Measurements from ENCODE around the gene LRCOL1.

LRCOL1 gene

GRCh38 chr12:132610051-132610759 lies at the start of gene LRCOL1:
TSS of gene LRCOL1 (minus strand) at chr12:132610582. CDS start at chr12:132606251, 4,331 bp downstream.
- DNase-seq (ENCODE audit: extremely low read depth in 1 of 2, low read depth in 1 of 2), result no peak

GRCh38 chr12:132660052-132660451 lies 49.7 kb upstream of the LRCOL1 start:
- DNase-seq (ENCODE audit: extremely low read depth in 1 of 2, low read depth in 1 of 2), result no peak

- no peak for DNase-seq (ENCODE audit: extremely low read depth in 1 of 2, low read depth in 1 of 2)
Measured at GRCh38 chr12:132659146-132659545, 48.8 kb upstream of the LRCOL1 start.

- no peak for DNase-seq (ENCODE audit: extremely low read depth in 1 of 2, low read depth in 1 of 2)
Measured at GRCh38 chr12:132658149-132658894, 47.9 kb upstream of the LRCOL1 start.

GRCh38 chr12:132657004-132657727 lies 46.8 kb upstream of the LRCOL1 start:
- no peak for DNase-seq (ENCODE audit: extremely low read depth in 1 of 2, low read depth in 1 of 2)

- DNase-seq (ENCODE audit: extremely low read depth in 1 of 2, low read depth in 1 of 2), result no peak
Measured at GRCh38 chr12:132653567-132654290, 43.3 kb upstream of the LRCOL1 start.

GRCh38 chr12:132651444-132652100 lies 41.2 kb upstream of the LRCOL1 start:
- DNase-seq (ENCODE audit: extremely low read depth in 1 of 2, low read depth in 1 of 2), result no peak

- DNase-seq (ENCODE audit: extremely low read depth in 1 of 2, low read depth in 1 of 2), result no peak
Measured at GRCh38 chr12:132649226-132649945, 39.0 kb upstream of the LRCOL1 start.

GRCh38 chr12:132648616-132649225 lies 38.3 kb upstream of the LRCOL1 start:
- DNase-seq (ENCODE audit: extremely low read depth in 1 of 2, low read depth in 1 of 2), result no peak

GRCh38 chr12:132647858-132648257 lies 37.5 kb upstream of the LRCOL1 start:
- no peak for DNase-seq (ENCODE audit: extremely low read depth in 1 of 2, low read depth in 1 of 2)

- DNase-seq (ENCODE audit: extremely low read depth in 1 of 2, low read depth in 1 of 2), result no peak
Measured at GRCh38 chr12:132646850-132647249, 36.5 kb upstream of the LRCOL1 start.

- no peak for DNase-seq (ENCODE audit: extremely low read depth in 1 of 2, low read depth in 1 of 2)
Measured at GRCh38 chr12:132642846-132643835, 32.8 kb upstream of the LRCOL1 start.

- no peak for DNase-seq (ENCODE audit: extremely low read depth in 1 of 2, low read depth in 1 of 2)
Measured at GRCh38 chr12:132641811-132642650, 31.6 kb upstream of the LRCOL1 start.

GRCh38 chr12:132640936-132641335 lies 30.6 kb upstream of the LRCOL1 start:
- no peak for DNase-seq (ENCODE audit: extremely low read depth in 1 of 2, low read depth in 1 of 2)

GRCh38 chr12:132639956-132640520 lies 29.7 kb upstream of the LRCOL1 start:
- no peak for DNase-seq (ENCODE audit: extremely low read depth in 1 of 2, low read depth in 1 of 2)

GRCh38 chr12:132638541-132639408 lies 28.4 kb upstream of the LRCOL1 start:
- no peak for DNase-seq (ENCODE audit: extremely low read depth in 1 of 2, low read depth in 1 of 2)
